ENCODE data around the gene TMED10.
A peak's percentile ranks its signal among the peaks of the same experiment; 100 is the strongest.

The TMED10 gene

DNA sequence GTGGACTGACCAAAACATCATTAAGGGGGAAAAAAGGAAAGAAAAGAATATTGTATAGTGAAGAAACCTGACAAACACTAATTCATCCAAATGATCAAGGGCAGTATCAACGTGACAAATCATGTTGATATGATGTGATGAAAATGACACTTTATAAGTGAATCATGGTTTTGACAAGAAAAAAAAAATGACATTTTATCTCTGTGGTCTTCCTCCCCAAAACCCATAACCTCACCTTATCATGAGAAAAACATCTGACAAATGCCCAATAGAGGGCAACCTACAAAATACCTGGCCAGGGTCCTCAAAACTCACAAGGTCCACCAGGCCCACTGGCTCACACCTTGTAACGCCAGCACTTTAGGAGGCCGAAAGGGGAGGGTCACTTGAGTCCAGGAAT lies 13.8 kb downstream of the TMED10 start:
- TF ChIP-seq, protein P1, sequence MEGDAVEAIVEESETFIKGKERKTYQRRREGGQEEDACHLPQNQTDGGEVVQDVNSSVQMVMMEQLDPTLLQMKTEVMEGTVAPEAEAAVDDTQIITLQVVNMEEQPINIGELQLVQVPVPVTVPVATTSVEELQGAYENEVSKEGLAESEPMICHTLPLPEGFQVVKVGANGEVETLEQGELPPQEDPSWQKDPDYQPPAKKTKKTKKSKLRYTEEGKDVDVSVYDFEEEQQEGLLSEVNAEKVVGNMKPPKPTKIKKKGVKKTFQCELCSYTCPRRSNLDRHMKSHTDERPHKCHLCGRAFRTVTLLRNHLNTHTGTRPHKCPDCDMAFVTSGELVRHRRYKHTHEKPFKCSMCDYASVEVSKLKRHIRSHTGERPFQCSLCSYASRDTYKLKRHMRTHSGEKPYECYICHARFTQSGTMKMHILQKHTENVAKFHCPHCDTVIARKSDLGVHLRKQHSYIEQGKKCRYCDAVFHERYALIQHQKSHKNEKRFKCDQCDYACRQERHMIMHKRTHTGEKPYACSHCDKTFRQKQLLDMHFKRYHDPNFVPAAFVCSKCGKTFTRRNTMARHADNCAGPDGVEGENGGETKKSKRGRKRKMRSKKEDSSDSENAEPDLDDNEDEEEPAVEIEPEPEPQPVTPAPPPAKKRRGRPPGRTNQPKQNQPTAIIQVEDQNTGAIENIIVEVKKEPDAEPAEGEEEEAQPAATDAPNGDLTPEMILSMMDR (IDR thresholded peaks at IDR 0.05), result no peak
- peaks cover 7 to 13% of the 10 kb centered on the region in 2 experiments for H3K4me1 ChIP-seq (ENCODE audit: control insufficient read depth in 1 of 2, insufficient read depth in 1 of 2, low read depth in 1 of 2, low read length in 1 of 2)
- no peaks in the 10 kb centered on the region for H3K9me3 ChIP-seq
- no peaks in the 10 kb centered on the region for H3K36me3 ChIP-seq
- no peak overlapping the region for H3K27ac ChIP-seq
- H3K27me3 ChIP-seq, result no peaks in the 10 kb centered on the region
- H3K4me3 ChIP-seq (ENCODE audit: low read depth in 1 of 2, low read length in 1 of 2), result no peak overlapping the region

DNA sequence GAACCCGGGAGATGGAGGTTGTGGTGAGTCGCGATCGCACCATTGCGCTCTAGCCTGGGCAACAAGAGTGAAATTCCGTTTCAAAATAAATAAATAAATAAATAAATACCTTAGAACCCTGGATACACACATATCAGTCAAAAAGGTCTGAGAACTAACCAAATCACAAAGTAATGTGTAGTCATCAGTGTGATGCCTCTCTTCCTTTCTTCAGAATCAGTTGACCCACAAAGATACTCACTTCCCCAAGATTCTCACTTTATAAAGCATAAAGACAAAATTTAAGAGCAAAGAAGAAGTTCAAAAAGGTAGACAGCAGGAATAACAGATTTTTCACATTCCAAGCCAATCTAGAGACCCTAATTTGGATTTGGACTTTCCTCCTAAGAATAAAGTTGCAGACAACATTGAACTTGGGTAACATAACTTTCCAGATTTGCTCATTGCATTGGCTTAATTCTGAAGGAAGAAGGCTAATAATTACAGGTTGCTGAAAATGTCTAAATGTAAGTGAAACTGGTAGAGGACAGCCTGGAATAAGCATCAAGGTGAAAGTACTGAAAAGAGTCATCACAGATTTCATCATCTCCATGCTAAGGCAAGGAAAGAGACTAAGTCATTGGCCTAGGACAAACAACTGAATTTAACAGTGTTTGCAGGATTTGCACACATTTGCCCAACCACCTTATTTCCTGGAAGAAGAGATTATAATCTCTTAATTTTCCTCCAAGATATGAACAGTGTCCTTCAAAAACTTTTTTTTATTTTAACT lies 17.4 kb downstream of the TMED10 start:
- Histone ChIP-seq H3K36me3 (no peaks in the 10 kb centered on the region), H3K27me3 (no peaks in the 10 kb centered on the region), H3K4me1 (ENCODE audit: control insufficient read depth in 1 of 2, insufficient read depth in 1 of 2, low read depth in 1 of 2, low read length in 1 of 2) (peaks cover 0 to 6% of the 10 kb centered on the region in 2 experiments), H3K9me3 (no peaks in the 10 kb centered on the region), H3K27ac (peak overlapping the region; percentile 16), H3K4me3 (ENCODE audit: low read depth in 1 of 2, low read length in 1 of 2) (no peak overlapping the region)
- TF ChIP-seq, protein P1 (IDR thresholded peaks at IDR 0.05), result no peak

DNA sequence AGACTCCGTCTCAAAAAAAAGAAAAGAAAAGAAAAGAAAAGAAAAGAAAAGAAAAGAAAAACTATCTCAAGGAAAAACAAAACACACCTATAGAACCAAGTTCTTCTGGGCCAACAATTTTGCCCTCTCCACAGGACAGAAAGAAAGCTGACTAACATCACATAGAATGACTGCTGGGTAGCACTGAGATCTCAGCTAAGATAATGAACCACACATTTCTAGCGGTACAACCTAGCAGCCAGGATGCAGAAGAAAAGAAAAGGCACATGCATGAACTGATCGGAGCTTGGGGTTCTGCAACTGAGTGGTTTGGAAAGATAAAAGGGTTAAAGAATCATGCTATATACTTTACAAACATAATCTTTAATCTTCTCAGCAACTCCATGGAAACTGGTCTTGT lies 19.5 kb downstream of the TMED10 start:
- TF ChIP-seq, protein P1 (IDR thresholded peaks at IDR 0.05), result no peak
- Histone ChIP-seq H3K4me1 (ENCODE audit: control insufficient read depth in 1 of 2, insufficient read depth in 1 of 2, low read depth in 1 of 2, low read length in 1 of 2) (peaks cover 6 to 8% of the 10 kb centered on the region in 2 experiments), H3K27ac (no peak overlapping the region), H3K9me3 (no peaks in the 10 kb centered on the region), H3K27me3 (no peaks in the 10 kb centered on the region), H3K36me3 (no peaks in the 10 kb centered on the region), H3K4me3 (ENCODE audit: low read depth in 1 of 2, low read length in 1 of 2) (no peak overlapping the region)

DNA sequence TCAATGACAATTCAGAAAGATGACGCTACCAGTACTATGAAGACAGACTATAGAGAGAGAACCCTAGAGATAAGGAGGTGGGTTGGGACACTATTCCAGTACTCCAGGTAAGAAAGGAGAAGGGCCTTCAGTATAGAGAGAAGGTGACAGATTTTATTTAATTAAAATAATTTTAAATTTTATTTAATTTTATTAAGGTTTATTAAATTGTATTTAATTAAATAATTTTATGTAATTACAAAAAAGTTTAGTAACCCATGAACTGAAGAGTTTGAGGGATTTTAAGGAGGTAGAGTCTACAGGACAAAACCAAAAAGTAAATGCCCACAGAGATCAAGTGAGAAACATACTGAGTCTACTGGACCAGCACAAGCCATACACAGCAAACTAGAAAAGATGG lies 20.3 kb downstream of the TMED10 start:
- Histone ChIP-seq H3K9me3 (no peaks in the 10 kb centered on the region), H3K27ac (no peak overlapping the region), H3K27me3 (no peaks in the 10 kb centered on the region), H3K4me1 (ENCODE audit: control insufficient read depth in 1 of 2, insufficient read depth in 1 of 2, low read depth in 1 of 2, low read length in 1 of 2) (peaks cover 6 to 10% of the 10 kb centered on the region in 2 experiments), H3K4me3 (ENCODE audit: low read depth in 1 of 2, low read length in 1 of 2) (no peak overlapping the region), H3K36me3 (no peaks in the 10 kb centered on the region)
- TF ChIP-seq, protein P1 (IDR thresholded peaks at IDR 0.05), result no peak

DNA sequence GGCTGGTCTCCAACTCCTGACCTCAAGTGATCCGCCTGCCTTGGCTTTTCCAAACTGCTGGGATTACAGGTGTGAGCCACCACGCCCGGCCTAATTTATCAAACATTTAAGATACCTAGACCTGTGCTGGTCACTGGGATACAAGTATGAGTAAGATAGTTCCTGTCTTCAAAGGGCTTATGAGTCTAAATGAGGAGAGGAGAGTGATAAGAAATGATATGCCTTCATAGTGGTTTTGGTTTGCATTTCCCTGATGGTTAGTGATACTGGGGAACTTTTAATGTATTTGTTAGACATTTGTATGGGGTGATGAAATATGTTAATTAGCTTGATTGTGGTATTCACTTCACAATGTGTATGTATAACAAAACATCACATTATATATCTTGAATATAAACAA lies 21.2 kb downstream of the TMED10 start:
- H3K4me3 ChIP-seq (ENCODE audit: low read depth in 1 of 2, low read length in 1 of 2), result no peak overlapping the region
- TF ChIP-seq, protein P1 (IDR thresholded peaks at IDR 0.05), result no peak
- peaks cover 8 to 13% of the 10 kb centered on the region in 2 experiments for H3K4me1 ChIP-seq (ENCODE audit: control insufficient read depth in 1 of 2, insufficient read depth in 1 of 2, low read depth in 1 of 2, low read length in 1 of 2)
- no peaks in the 10 kb centered on the region for H3K9me3 ChIP-seq
- H3K27me3 ChIP-seq, result no peaks in the 10 kb centered on the region
- H3K36me3 ChIP-seq, result no peaks in the 10 kb centered on the region
- H3K27ac ChIP-seq, result no peak overlapping the region
